H1 (cell line): ENCODE results near the gene BTBD10. TPM values are rescaled to one million over a fixed set of nuclear protein-coding genes. Genes with fewer than 3 reads are reported as not detected.

Source experiments
- CTCF ChIA-PET: fragments of 300-600 bp; sonication (Branson Sonifier 250); formaldehyde crosslinking; loops from one replicate; lab custom pipeline; 2021; ENCODE audit not compliant: partially characterized antibody; lab: Charles Lee
- POLR2A ChIA-PET: fragments of 300-600 bp; sonication (Branson Sonifier 250); formaldehyde crosslinking; loops from one replicate; lab custom pipeline; 2021; ENCODE audit warnings: inconsistent platforms; ENCODE audit not compliant: partially characterized antibody; lab: Charles Lee
- DNase-seq, 2 experiments: peaks; one replicate each; pipeline versions ENCODE4 v3.0.0 to v3.0.0-alpha.2; 2010 to 2022; ENCODE audit warnings: low spot score in 2 of 2, low read depth in 1 of 2, mixed read lengths in 1 of 2
- FAIRE-seq: peaks from 2 replicates; lab custom pipeline; 2011; peaks lifted over from hg19 to GRCh38; lab: Jason Lieb, UNC
- H2AFZ ChIP-seq: 2 replicates; pipeline ENCODE4 v1.8.1; 2012; ENCODE audit warnings: low read length, inconsistent platforms
- H2AK5ac ChIP-seq: 2 replicates; pipeline ENCODE4 v1.6.1; 2013; ENCODE audit warnings: low read depth, low read length
- H2BK120ac ChIP-seq: replicated peaks from 2 replicates; pipeline ENCODE3; 2013; ENCODE audit warnings: low read depth, low read length, inconsistent platforms
- H2BK12ac ChIP-seq: 2 replicates; pipeline ENCODE4 v1.6.1; 2013; ENCODE audit warnings: low read depth, low read length
- H2BK15ac ChIP-seq: 2 replicates; pipeline ENCODE4 v1.6.1; 2013; ENCODE audit warnings: low read length
- H2BK20ac ChIP-seq: 2 replicates; pipeline ENCODE4 v1.6.1; 2013; ENCODE audit warnings: low read length
- H2BK5ac ChIP-seq: 2 replicates; pipeline ENCODE4 v1.6.1; 2013; ENCODE audit warnings: low read depth, low read length
- H3K14ac ChIP-seq: 2 replicates; pipeline ENCODE4 v1.6.1; 2013; ENCODE audit warnings: inconsistent platforms; ENCODE audit not compliant: insufficient read length
- H3K18ac ChIP-seq: 2 replicates; pipeline ENCODE4 v1.6.1; 2013; ENCODE audit warnings: low read length; ENCODE audit errors: extremely low read depth
- H3K23ac ChIP-seq: 2 replicates; pipeline ENCODE4 v1.6.1; 2013; ENCODE audit warnings: inconsistent platforms; ENCODE audit not compliant: insufficient read length
- H3K23me2 ChIP-seq: 2 replicates; pipeline ENCODE4 v1.6.1; 2013; ENCODE audit warnings: low read depth, low read length
- H3K27ac ChIP-seq: 2 replicates; pipeline ENCODE4 v1.6.1; 2011; ENCODE audit warnings: low read depth, low read length, inconsistent platforms
- H3K27me3 ChIP-seq, 4 experiments: replicated peaks in 1 of 4; 1 replicate in 1 of 4; 2 replicates in 3 of 4; pipeline versions ENCODE4 v1.6.1 to v1.8.1; 2011 to 2013; ENCODE audit warnings: low read length in 3 of 4, mild to moderate bottlenecking in 3 of 4, inconsistent platforms in 2 of 4, mixed read lengths in 2 of 4, moderate library complexity in 1 of 4; ENCODE audit not compliant: control insufficient read depth in 3 of 4, insufficient read depth in 3 of 4; ENCODE audit errors: extremely low read depth in 1 of 4
- H3K36me3 ChIP-seq, 4 experiments: 2 replicates each; pipeline versions ENCODE4 v1.6.1 to v1.8.1; 2011 to 2013; ENCODE audit warnings: mild to moderate bottlenecking in 4 of 4, low read length in 3 of 4, moderate library complexity in 2 of 4, control low read depth in 1 of 4, inconsistent platforms in 1 of 4; ENCODE audit not compliant: insufficient read depth in 4 of 4, control insufficient read depth in 2 of 4
- H3K4ac ChIP-seq: replicated peaks from 2 replicates; pipeline ENCODE3; 2013; ENCODE audit warnings: low read length, low read depth, mixed read lengths, inconsistent platforms; ENCODE audit not compliant: insufficient read length
- H3K4me1 ChIP-seq, 4 experiments: replicated peaks in 1 of 4; 1 replicate in 1 of 4; 2 replicates in 3 of 4; pipeline versions ENCODE4 v1.6.1 to v1.8.1; 2011 to 2013; ENCODE audit warnings: low read length in 3 of 4, inconsistent platforms in 2 of 4, mixed read lengths in 1 of 4; ENCODE audit not compliant: insufficient read depth in 4 of 4, control insufficient read depth in 3 of 4
- H3K4me2 ChIP-seq, 2 experiments: 2 replicates each; pipeline versions ENCODE4 v1.6.1 to v1.8.1; 2011 to 2013; ENCODE audit warnings: low read depth in 2 of 2, low read length in 2 of 2, control low read depth in 1 of 2, inconsistent platforms in 1 of 2, mild to moderate bottlenecking in 1 of 2; ENCODE audit not compliant: insufficient read depth in 1 of 2
- H3K4me3 ChIP-seq, 4 experiments: fragments of 200-600, 300-600 bp in 1 of 4; sonication (generic), shearing (Covaris generic), sonication (Bioruptor Twin) in 1 of 4; 2 replicates each; pipeline versions ENCODE4 v1.5.1 to v1.8.1; 2011 to 2016; ENCODE audit warnings: low read length in 4 of 4, low read depth in 3 of 4, control low read depth in 2 of 4, inconsistent platforms in 2 of 4, mild to moderate bottlenecking in 2 of 4, mixed read lengths in 1 of 4, moderate library complexity in 1 of 4; ENCODE audit not compliant: insufficient read depth in 2 of 4; ENCODE audit errors: extremely low read depth in 1 of 4
- H3K56ac ChIP-seq: replicated peaks from 2 replicates; pipeline ENCODE3; 2013; ENCODE audit warnings: low read depth, mild to moderate bottlenecking, mixed read lengths, low read length, inconsistent platforms; ENCODE audit not compliant: insufficient read length
- H3K79me1 ChIP-seq: 2 replicates; pipeline ENCODE4 v1.6.1; 2013; ENCODE audit warnings: low read depth, low read length, control low read depth
- H3K79me2 ChIP-seq, 2 experiments: 2 replicates each; pipeline versions ENCODE4 v1.6.1 to v1.8.1; 2012 to 2013; ENCODE audit warnings: low read length in 2 of 2, mild to moderate bottlenecking in 2 of 2, inconsistent platforms in 1 of 2; ENCODE audit not compliant: insufficient read depth in 2 of 2, control insufficient read depth in 1 of 2
- H3K9ac ChIP-seq, 4 experiments: replicated peaks in 1 of 4; 1 replicate in 1 of 4; 2 replicates in 3 of 4; pipeline versions ENCODE4 v1.6.1 to v1.8.1; 2011 to 2013; ENCODE audit warnings: low read depth in 3 of 4, low read length in 3 of 4, control low read depth in 2 of 4, mild to moderate bottlenecking in 2 of 4, moderate library complexity in 2 of 4, inconsistent platforms in 1 of 4; ENCODE audit errors: extremely low read depth in 1 of 4
- H3K9me3 ChIP-seq, 2 experiments: 2 replicates each; pipeline versions ENCODE4 v1.6.1 to v1.8.1; 2012 to 2013; ENCODE audit warnings: mild to moderate bottlenecking in 2 of 2, moderate library complexity in 2 of 2, control low read depth in 1 of 2, inconsistent platforms in 1 of 2, low read depth in 1 of 2, low read length in 1 of 2, mixed read lengths in 1 of 2; ENCODE audit not compliant: insufficient read depth in 2 of 2
- H4K20me1 ChIP-seq, 2 experiments: replicated peaks in 1 of 2; 2 replicates each; pipeline versions ENCODE3 to v1.8.1; 2011 to 2013; ENCODE audit warnings: inconsistent platforms in 2 of 2, low read length in 2 of 2, mild to moderate bottlenecking in 1 of 2; ENCODE audit not compliant: insufficient read depth in 2 of 2, control insufficient read depth in 1 of 2
- H4K5ac ChIP-seq: 2 replicates; pipeline ENCODE4 v1.6.1; 2013; ENCODE audit warnings: low read length, low read depth, mixed read lengths, inconsistent platforms; ENCODE audit not compliant: insufficient read length
- H4K8ac ChIP-seq: 2 replicates; pipeline ENCODE4 v1.8.0; 2013; ENCODE audit warnings: mild to moderate bottlenecking, moderate library complexity, low read length, inconsistent platforms; ENCODE audit not compliant: insufficient read depth; ENCODE audit errors: extremely low read depth
- H4K91ac ChIP-seq: replicated peaks from 2 replicates; pipeline ENCODE3; 2013; ENCODE audit warnings: low read length, mixed read lengths, inconsistent platforms; ENCODE audit not compliant: insufficient read length
- ASH2L ChIP-seq: fragments of 200-600, 300-600 bp; sonication (generic); IDR thresholded peaks from one replicate; pipeline ENCODE4 v1.7.1; 2017; ENCODE audit warnings: low read length
- BACH1 ChIP-seq: IDR thresholded peaks from 2 replicates; pipeline ENCODE4 v1.6.1; 2012; ENCODE audit warnings: low read length, improper control_type of control experiment
- CTCF ChIP-seq, 3 experiments: IDR thresholded peaks; 1 replicate in 2 of 3; 2 replicates in 1 of 3; pipeline versions ENCODE4 v1.5.1 to v1.6.1; 2011; ENCODE audit warnings: low read length in 3 of 3, mild to moderate bottlenecking in 3 of 3, inconsistent platforms in 2 of 3, low read depth in 1 of 3, moderate library complexity in 1 of 3; ENCODE audit not compliant: insufficient read depth in 1 of 3; ENCODE audit errors: control extremely low read depth in 1 of 3
- FOSL1 ChIP-seq: IDR thresholded peaks from 2 replicates; pipeline ENCODE4 v1.6.1; 2011; ENCODE audit warnings: mild to moderate bottlenecking, low read depth, low read length, moderate library complexity; ENCODE audit not compliant: insufficient read depth
- HDAC2 ChIP-seq, 2 experiments: fragments of 300-600 bp in 1 of 2; sonication (generic) in 1 of 2; IDR thresholded peaks; 2 replicates each; pipeline ENCODE4 v1.6.1; 2011 to 2012; ENCODE audit warnings: low read depth in 2 of 2, low read length in 2 of 2, mild to moderate bottlenecking in 2 of 2, moderate library complexity in 2 of 2, borderline replicate concordance in 1 of 2, inconsistent platforms in 1 of 2
- JUN ChIP-seq: IDR thresholded peaks from 2 replicates; pipeline ENCODE4 v1.6.1; 2011; ENCODE audit warnings: low read depth, mild to moderate bottlenecking, improper control_type of control experiment, low read length
- JUND ChIP-seq: IDR thresholded peaks from 2 replicates; pipeline ENCODE4 v1.6.1; 2011; ENCODE audit warnings: mild to moderate bottlenecking, improper control_type of control experiment, low read length
- KDM5A ChIP-seq: fragments of 200-600 bp; IDR thresholded peaks from 2 replicates; pipeline ENCODE4 v1.7.1; 2012; ENCODE audit warnings: mild to moderate bottlenecking, low read length, inconsistent platforms, mixed read lengths
- POLR2A ChIP-seq, 2 experiments: IDR thresholded peaks; 1 replicate in 1 of 2; 2 replicates in 1 of 2; pipeline ENCODE4 v1.6.1; 2011; ENCODE audit warnings: low read depth in 2 of 2, low read length in 2 of 2, mild to moderate bottlenecking in 2 of 2; ENCODE audit errors: control extremely low read depth in 1 of 2
- TAF1 ChIP-seq: IDR thresholded peaks from 2 replicates; pipeline ENCODE4 v1.6.1; 2011; ENCODE audit warnings: mild to moderate bottlenecking, low read depth, low read length
- WGBS, 2 experiments: shearing (Covaris generic) in 1 of 2; methylation state at CpG; one replicate each; pipeline versions ENCODE4 v1.1.6 to v1.1.7; 2013 to 2015; ENCODE audit warnings: low lambda C conversion rate in 2 of 2, mixed read lengths in 2 of 2, inconsistent platforms in 1 of 2, low coverage in 1 of 2, missing lambda C conversion rate in 1 of 2; ENCODE audit not compliant: insufficient replicate concordance in 2 of 2, insufficient coverage in 1 of 2, insufficient read length in 1 of 2; ENCODE audit errors: extremely low coverage in 1 of 2, missing lambda C conversion rate in 1 of 2; 5-methylcytosine and 5-hydroxymethylcytosine counted together
- polyA plus RNA-seq, 7 experiments: library from polyadenylated mRNA; depleted of rRNA in 3 of 7; stranded (reverse) in 5 of 7; unstranded in 2 of 7; fragments of >200 nt in 5 of 7; fragments of 200-250 nt in 2 of 7; gene quantifications; 1 replicate in 5 of 7; 2 replicates in 1 of 7; 4 replicates in 1 of 7; pipeline versions ENCODE4 v1.2.1 to v1.2.3, GENCODE V29; 2011 to 2013; ENCODE audit warnings: missing spikeins in 2 of 7, mixed read lengths in 2 of 7
- total RNA-seq: library from RNA; stranded (reverse); fragmentation: NEBNext Ultra II Directional; extraction: Animal tissue kit (Norgen Biotek cat#: 25700); gene quantifications from 2 replicates; pipeline ENCODE4 v1.2.1, GENCODE V29; 2021
- TF ChIP-seq, protein P1 (sequence below): IDR thresholded peaks from 2 replicates; pipeline ENCODE4 v1.6.1; 2012; ENCODE audit warnings: low read length, inconsistent platforms

BTBD10 gene
- total and polyA plus RNA-seq, 2 of the 8 experiments (the other 6 are each of a cell fraction or from before 2014, with no cell fraction given): 13.8 to 22.2 TPM

DNA sequence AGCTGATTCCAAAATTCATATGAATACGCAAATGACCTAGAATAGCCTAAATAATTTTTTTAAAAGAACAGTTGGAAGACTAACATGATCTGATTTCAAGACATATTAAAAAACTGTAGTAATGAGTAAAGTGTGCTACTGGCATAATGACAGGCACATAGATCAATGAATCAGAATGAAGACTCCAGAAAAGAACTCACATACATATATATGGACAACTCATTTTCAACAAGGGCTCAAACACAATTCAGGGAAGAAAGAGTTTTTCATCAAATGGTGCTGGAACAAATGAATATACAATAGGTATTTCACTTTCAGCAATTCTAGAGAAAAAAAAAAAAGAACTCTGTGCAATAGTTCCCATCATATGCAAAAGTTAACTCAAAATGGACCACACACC, 33.7 kb downstream of the BTBD10 start:
- H4K8ac ChIP-seq: no peak overlapping the region
- DNase-seq (no peak), FAIRE-seq (no peak)
- no peaks in the 10 kb centered on the region for H3K23me2 ChIP-seq
- no peak overlapping the region for H2BK120ac ChIP-seq
- H2BK12ac ChIP-seq: no peak overlapping the region
- H3K9ac ChIP-seq: no peak overlapping the region
- H3K4me1 ChIP-seq: no peaks in the 10 kb centered on the region; a peak in 1 of 7 replicates
- ChIA-PET POLR2A (no interaction called here), CTCF (no interaction called here)
- H2BK5ac ChIP-seq: no peak overlapping the region
- H3K79me2 ChIP-seq: peaks cover 0 to 3% of the 10 kb centered on the region in 2 experiments; a peak in 1 of 4 replicates
- no peak overlapping the region for H4K5ac ChIP-seq
- H3K27ac ChIP-seq: no peak overlapping the region
- WGBS, 2 experiments: 87% methylated on average over 1 of the region's 1 CpG; no CpG with 5 or more reads in 1 of the 2 experiments
- no peak overlapping the region for H3K14ac ChIP-seq
- no peak overlapping the region for H2AFZ ChIP-seq
- H4K20me1 ChIP-seq: no peaks in the 10 kb centered on the region
- H3K4ac ChIP-seq: no peak overlapping the region
- H3K56ac ChIP-seq: no peak overlapping the region
- H3K9me3 ChIP-seq: peaks cover 2 to 25% of the 10 kb centered on the region in 2 experiments; a peak in 3 of 4 replicates
- no peak overlapping the region for H2AK5ac ChIP-seq
- H4K91ac ChIP-seq: no peak overlapping the region
- no peaks in the 10 kb centered on the region for H3K79me1 ChIP-seq
- no peak overlapping the region for H3K4me3 ChIP-seq
- H3K36me3 ChIP-seq: no peaks in the 10 kb centered on the region; a peak in 1 of 8 replicates
- no peak overlapping the region for H3K18ac ChIP-seq
- no peaks in the 10 kb centered on the region for H3K27me3 ChIP-seq
- no peak overlapping the region for H2BK20ac ChIP-seq
- no peak overlapping the region for H3K4me2 ChIP-seq
- no peak overlapping the region for H3K23ac ChIP-seq
- H2BK15ac ChIP-seq: no peak overlapping the region
- TF ChIP-seq FOSL1 (no peak), POLR2A (IDR thresholded peaks at IDR 0.05; ENCODE audit: control extremely low read depth in 1 of 2, low read depth in 2 of 2, low read length in 2 of 2) (no peak), JUN (no peak), TAF1 (no peak), CTCF (IDR thresholded peaks at IDR 0.05; ENCODE audit: control extremely low read depth in 1 of 3, insufficient read depth in 1 of 3, low read depth in 1 of 3, low read length in 3 of 3) (no peak), BACH1 (no peak), HDAC2 (IDR thresholded peaks at IDR 0.05; ENCODE audit: borderline replicate concordance in 1 of 2, low read depth in 2 of 2, low read length in 2 of 2) (no peak), ASH2L (no peak), JUND (no peak), KDM5A (no peak)
- TF ChIP-seq, protein P1, sequence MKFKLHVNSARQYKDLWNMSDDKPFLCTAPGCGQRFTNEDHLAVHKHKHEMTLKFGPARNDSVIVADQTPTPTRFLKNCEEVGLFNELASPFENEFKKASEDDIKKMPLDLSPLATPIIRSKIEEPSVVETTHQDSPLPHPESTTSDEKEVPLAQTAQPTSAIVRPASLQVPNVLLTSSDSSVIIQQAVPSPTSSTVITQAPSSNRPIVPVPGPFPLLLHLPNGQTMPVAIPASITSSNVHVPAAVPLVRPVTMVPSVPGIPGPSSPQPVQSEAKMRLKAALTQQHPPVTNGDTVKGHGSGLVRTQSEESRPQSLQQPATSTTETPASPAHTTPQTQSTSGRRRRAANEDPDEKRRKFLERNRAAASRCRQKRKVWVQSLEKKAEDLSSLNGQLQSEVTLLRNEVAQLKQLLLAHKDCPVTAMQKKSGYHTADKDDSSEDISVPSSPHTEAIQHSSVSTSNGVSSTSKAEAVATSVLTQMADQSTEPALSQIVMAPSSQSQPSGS: no peak
